Measurements from ENCODE around the gene C6orf136. TPM values are rescaled to one million over a fixed set of nuclear protein-coding genes. Genes with fewer than 3 reads are reported as not detected.
A peak's percentile ranks its signal among the peaks of the same experiment; 100 is the strongest.

C6orf136 gene
- total and polyA plus RNA-seq, 9 of the 15 experiments (the other 6 are each of a cell fraction or from before 2014, with no cell fraction given), result 14.1 to 63.1 (median 18.4) TPM

DNA sequence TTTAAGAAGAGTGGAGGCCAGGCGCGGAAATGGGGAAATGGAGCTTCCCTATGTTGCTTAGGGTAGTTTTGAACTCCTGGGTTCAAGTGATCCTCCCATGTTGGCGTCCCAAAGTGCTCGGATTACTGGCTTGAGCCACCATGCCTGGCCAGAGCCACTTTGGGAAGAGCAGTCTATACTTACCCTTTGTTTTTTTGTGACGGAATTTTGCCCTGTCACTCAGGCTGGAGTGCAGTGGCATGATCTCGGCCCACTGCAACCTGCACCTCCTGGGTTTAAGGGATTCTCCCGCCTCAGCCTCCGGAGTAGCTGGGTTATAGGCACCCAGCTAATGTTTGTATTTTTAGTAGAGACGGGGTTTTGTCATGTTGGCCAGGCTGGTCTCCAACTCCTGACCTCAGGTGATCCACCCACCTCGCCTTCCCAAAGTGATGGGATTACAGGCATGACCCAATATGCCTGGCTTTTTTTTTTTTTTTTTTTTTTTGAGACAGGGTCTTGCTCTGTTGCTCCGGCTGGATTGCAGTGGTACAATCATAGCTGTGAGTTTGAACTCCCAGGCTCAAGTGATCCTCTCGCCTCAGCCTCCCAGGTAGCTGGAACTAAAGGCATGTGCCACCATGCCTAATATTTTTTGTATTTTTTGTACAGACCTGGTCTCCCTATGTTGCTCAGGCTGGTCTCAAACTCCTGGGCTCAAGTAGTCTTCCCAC lies 47.9 kb upstream of the C6orf136 start:
- H3K4me2 ChIP-seq (ENCODE audit: insufficient read depth, low read length), result no peak overlapping the region
- ChIA-PET POLR2A (interaction anchor here (0.9 to 13.5 kb wide), 10 partner anchors 8 to 118 kb away, joined by 4 to 310 read pairs (median 12); partner anchors contain the start of genes ABCF1, MDC1 and MRPS18B), CTCF (ENCODE audit: low intra/inter-chr PET ratio) (no interaction called here)
- intact Hi-C loops (cut with micrococcal nuclease) (no loop called here), in situ Hi-C loops (cut with MboI) (loop anchor here (5.0 kb wide), 1 partner anchor 107 kb away; no protein-coding TSS in a partner anchor)
- H3K79me2 ChIP-seq (ENCODE audit: control insufficient read depth, insufficient read depth, low read length), result no peaks in the 10 kb centered on the region; the same call in 2 of the 3 replicates
- no peak overlapping the region; a peak in 1 of 4 replicates for H3K9ac ChIP-seq (ENCODE audit: insufficient read depth in 1 of 2, low read depth in 2 of 2, low read length in 2 of 2)
- H3K4me3 ChIP-seq, result no peak overlapping the region
- peaks cover 4 to 11% of the 10 kb centered on the region in 2 experiments; a peak in 4 of 5 replicates for H3K4me1 ChIP-seq (replicated peaks in 1 of 2; ENCODE audit: control insufficient read depth in 2 of 2, insufficient read depth in 2 of 2, low read length in 2 of 2)
- peaks cover 7% of the 10 kb centered on the region; the same call in 1 of the 2 replicates for H4K20me1 ChIP-seq (replicated peaks; ENCODE audit: control insufficient read depth, insufficient read depth, low read length)
- FAIRE-seq, result no peak
- WGBS (ENCODE audit: insufficient coverage, low coverage, missing lambda C conversion rate), result 84% methylated on average over 12 of the region's 12 CpGs
- no peak overlapping the region for H3K27ac ChIP-seq (ENCODE audit: extremely low read depth, low read depth, low read length)
- peak; percentile 6 for ATAC-seq
- peaks cover 70% of the 10 kb centered on the region for H3K36me3 ChIP-seq (ENCODE audit: control insufficient read depth, insufficient read depth, low read length)
- H3K27me3 ChIP-seq (ENCODE audit: control insufficient read depth in 2 of 2, insufficient read depth in 2 of 2, low read length in 2 of 2), result no peaks in the 10 kb centered on the region
- no peaks in the 10 kb centered on the region for H3K9me3 ChIP-seq (replicated peaks; ENCODE audit: control insufficient read depth, insufficient read depth, low read depth, low read length)
- no TSS peak for BruUV-seq (replicated peaks)
- DNase-seq (ENCODE audit: extremely low read depth in 1 of 4, low spot score in 3 of 4), result no peak
- no peaks in the 10 kb centered on the region for H3K9me1 ChIP-seq (ENCODE audit: control insufficient read depth, insufficient read depth, low read length)
- H2AFZ ChIP-seq (ENCODE audit: low read depth, low read length), result no peak overlapping the region
- TF ChIP-seq WHSC1 (IDR thresholded peaks at IDR 0.05; ENCODE audit: low read length), result no peak
- TF ChIP-seq CHD2 (IDR thresholded peaks at IDR 0.05; ENCODE audit: low read depth, low read length), result no peak
- peak; percentile 56 for TF ChIP-seq POLR2A (conservative IDR thresholded peaks at IDR 0.05)
- TF ChIP-seq E2F8 (IDR thresholded peaks at IDR 0.05; ENCODE audit: low read depth, partially characterized antibody), result peak; percentile 14
- TF ChIP-seq STAT6 (CRISPR knock-in tag; IDR thresholded peaks at IDR 0.05), result no peak
- TF ChIP-seq ASH1L (IDR thresholded peaks at IDR 0.05; ENCODE audit: borderline replicate concordance, low read depth, partially characterized antibody), result no peak
- no peak for TF ChIP-seq ZNF512 (tag; IDR thresholded peaks at IDR 0.05)
- TF ChIP-seq, protein P1, sequence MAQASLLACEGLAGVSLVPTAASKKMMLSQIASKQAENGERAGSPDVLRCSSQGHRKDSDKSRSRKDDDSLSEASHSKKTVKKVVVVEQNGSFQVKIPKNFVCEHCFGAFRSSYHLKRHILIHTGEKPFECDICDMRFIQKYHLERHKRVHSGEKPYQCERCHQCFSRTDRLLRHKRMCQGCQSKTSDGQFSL (CRISPR knock-in tag; IDR thresholded peaks at IDR 0.05), result no peak
- TF ChIP-seq, protein P1 (tag; IDR thresholded peaks at IDR 0.05), result no peak
- peak; percentile 67; the same call in 1 of the 2 replicates for TF ChIP-seq POLR2AphosphoS2 (IDR thresholded peaks at IDR 0.05; ENCODE audit: low read length)
- TF ChIP-seq ZNF134 (CRISPR knock-in tag; conservative IDR thresholded peaks at IDR 0.05), result no peak
- no peak for TF ChIP-seq ZNF79 (CRISPR knock-in tag; IDR thresholded peaks at IDR 0.05; ENCODE audit: low read depth)
- TF ChIP-seq GTF2B (IDR thresholded peaks at IDR 0.05; ENCODE audit: extremely low read depth, insufficient read length), result no peak

All from K562 (cell line).